SHP77 treated with DMSO at 0.1 percent for 48 hours (cell line): ENCODE results near the gene EFR3B.
"Not testable (repeated sequence)": the region's sequence is repeated elsewhere in the genome, so short reads cannot be mapped to it uniquely, and the experiment has no call there.

ENCODE experiments used
- DNase-seq: peaks from one replicate; lab custom pipeline; 2025; lab: John Stamatoyannopoulos, UW

The EFR3B gene

GRCh38 chr2:25073025-25073424, 31.1 kb downstream of the EFR3B start:
- no peak for DNase-seq

GRCh38 chr2:25073914-25074313, 32.0 kb downstream of the EFR3B start:
- no peak for DNase-seq

- DNase-seq = no peak
Observed at GRCh38 chr2:25074826-25075225, 33.0 kb downstream of the EFR3B start.

- DNase-seq = no peak
Observed at GRCh38 chr2:25076749-25077148, 34.9 kb downstream of the EFR3B start.

GRCh38 chr2:25077789-25078169, 35.9 kb downstream of the EFR3B start:
- no peak for DNase-seq

- peak; percentile 52 for DNase-seq
Observed at GRCh38 chr2:25078170-25079049, 36.5 kb downstream of the EFR3B start.

GRCh38 chr2:25079050-25079635, 37.3 kb downstream of the EFR3B start:
- peak; percentile 17 for DNase-seq

GRCh38 chr2:25081237-25081790, 39.4 kb downstream of the EFR3B start:
- no peak for DNase-seq

- DNase-seq = no peak
Observed at GRCh38 chr2:25082002-25082622, 40.2 kb downstream of the EFR3B start.

- no peak for DNase-seq
Observed at GRCh38 chr2:25085761-25086560, 44.1 kb downstream of the EFR3B start.

- DNase-seq = no peak
Observed at GRCh38 chr2:25088817-25089516, 47.1 kb downstream of the EFR3B start.

GRCh38 chr2:25089605-25090315, 47.9 kb downstream of the EFR3B start:
- DNase-seq = no peak

GRCh38 chr2:25090801-25091200, 48.9 kb downstream of the EFR3B start:
- DNase-seq = no peak

GRCh38 chr2:25091265-25091664, 49.4 kb downstream of the EFR3B start:
- no peak for DNase-seq

- no peak for DNase-seq
Observed at GRCh38 chr2:25098056-25098455, 56.2 kb downstream of the EFR3B start.

- no peak for DNase-seq
Observed at GRCh38 chr2:25098670-25099486, 57.0 kb downstream of the EFR3B start.

- not testable (repeated sequence) for DNase-seq
Observed at GRCh38 chr2:25102352-25102751, 60.5 kb downstream of the EFR3B start.

GRCh38 chr2:25103287-25103871, 61.5 kb downstream of the EFR3B start:
- DNase-seq = no peak

GRCh38 chr2:25104736-25105135, 62.9 kb downstream of the EFR3B start:
- no peak for DNase-seq
